PC-3 (cell line): ENCODE measurements around the gene MRPL48. TPM values are rescaled to one million over a fixed set of nuclear protein-coding genes. Genes with fewer than 3 reads are reported as not detected.

ENCODE experiments used
- ATAC-seq: fragments of 200-7000 bp; cut with Tn5 transposase; 2 replicates; pipeline ENCODE4 v1.9.1; 2020; ENCODE audit warnings: mild to moderate bottlenecking, moderate library complexity
- BruUV-seq: library from RNA; stranded (reverse); fragments of 400-500 nt; replicated peaks from 2 replicates; lab custom pipeline; 2021; lab: Mats Ljungman, UMichigan
- CTCF ChIA-PET: fragments of 300-600 bp; sonication (Branson Sonifier 250); formaldehyde crosslinking; loops from one replicate; lab custom pipeline; 2022; ENCODE audit warnings: antibody characterized with exemption; lab: Charles Lee
- POLR2A ChIA-PET: fragments of 300-600 bp; sonication (Branson Sonifier 250); formaldehyde crosslinking; loops from one replicate; lab custom pipeline; 2022; ENCODE audit warnings: antibody characterized with exemption; ENCODE audit not compliant: unreplicated experiment; lab: Charles Lee
- DNase-seq: peaks from one replicate; pipeline ENCODE4 v3.0.0-alpha.2; 2015
- H2AFZ ChIP-seq: fragments of 300-600 bp; sonication (generic); 2 replicates; pipeline ENCODE4 v1.6.0; 2016; ENCODE audit warnings: antibody characterized with exemption, low read length
- H3F3A ChIP-seq: fragments of 300-600 bp; sonication (generic); one replicate; pipeline ENCODE4 v1.6.0; 2017; ENCODE audit warnings: antibody characterized with exemption, low read length, control low read depth, mild to moderate bottlenecking; ENCODE audit not compliant: unreplicated experiment
- H3K27ac ChIP-seq: fragments of 300-600 bp; sonication (generic); 2 replicates; pipeline ENCODE4 v1.5.1; 2016; ENCODE audit warnings: mild to moderate bottlenecking, low read length
- H3K27me3 ChIP-seq: fragments of 300-600 bp; sonication (generic); 2 replicates; pipeline ENCODE4 v1.6.1; 2016; ENCODE audit warnings: low read length, mixed read lengths
- H3K36me3 ChIP-seq: fragments of 300-600 bp; sonication (generic); 2 replicates; pipeline ENCODE4 v1.6.1; 2016; ENCODE audit warnings: low read depth, mixed run types, low read length, mixed read lengths
- H3K4me1 ChIP-seq: fragments of 300-600 bp; sonication (generic); 2 replicates; pipeline ENCODE4 v1.5.1; 2016; ENCODE audit warnings: low read length; ENCODE audit not compliant: insufficient read depth
- H3K4me2 ChIP-seq: fragments of 300-600 bp; sonication (generic); 2 replicates; pipeline ENCODE4 v1.6.0; 2016; ENCODE audit warnings: low read length
- H3K4me3 ChIP-seq: fragments of 300-600 bp; sonication (generic); 2 replicates; pipeline ENCODE4 v1.5.1; 2016; ENCODE audit warnings: mild to moderate bottlenecking, low read length, mixed read lengths
- H3K79me2 ChIP-seq: fragments of 300-600 bp; sonication (generic); 2 replicates; pipeline ENCODE4 v1.6.1; 2017; ENCODE audit warnings: low read length, mixed read lengths
- H3K9ac ChIP-seq: fragments of 300-600 bp; sonication (generic); 2 replicates; pipeline ENCODE4 v1.6.0; 2016; ENCODE audit warnings: mild to moderate bottlenecking, low read length
- H3K9me2 ChIP-seq: fragments of 300-600 bp; sonication (generic); replicated peaks from 2 replicates; pipeline ENCODE4 v1.6.1; 2016; ENCODE audit warnings: mixed run types, low read length, mixed read lengths
- H3K9me3 ChIP-seq: fragments of 300-600 bp; sonication (generic); 2 replicates; pipeline ENCODE4 v1.6.1; 2016; ENCODE audit warnings: low read length, mixed read lengths
- H4K20me1 ChIP-seq: fragments of 300-600 bp; sonication (generic); 2 replicates; pipeline ENCODE4 v1.6.1; 2016; ENCODE audit warnings: low read length, mixed read lengths
- CTCF ChIP-seq: fragments of 300-600 bp; sonication (generic); conservative IDR thresholded peaks from 2 replicates; pipeline ENCODE4 v1.5.1; 2017; ENCODE audit warnings: antibody characterized with exemption, low read depth, mild to moderate bottlenecking, low read length
- EZH2 ChIP-seq: fragments of 300-600 bp; sonication (generic); IDR thresholded peaks from one replicate; pipeline ENCODE4 v1.6.1; 2017; ENCODE audit warnings: antibody characterized with exemption, mild to moderate bottlenecking, low read length; ENCODE audit not compliant: unreplicated experiment
- EZH2phosphoT487 ChIP-seq: fragments of 300-600 bp; sonication (generic); IDR thresholded peaks from 2 replicates; pipeline ENCODE4 v1.6.1; 2018; ENCODE audit warnings: mild to moderate bottlenecking, antibody characterized with exemption, low read length, borderline replicate concordance
- intact Hi-C: fragments of 100-400 bp; cut with micrococcal nuclease; formaldehyde crosslinking; loops from 2 replicates; pipeline ENCODE4 v1.9.0; 2023
- total RNA-seq: library from RNA; depleted of rRNA; stranded (reverse); fragments of >200 nt; gene quantifications from 2 replicates; pipeline ENCODE4 v1.2.3, GENCODE V29; 2014

Gene MRPL48
- total RNA-seq, 1 experiment from 2014 or later = 80.8 TPM

- Histone ChIP-seq H3K9me3 (no peaks in the 10 kb centered on the region), H3K36me3 (no peaks in the 10 kb centered on the region), H3K9me2 (no peaks in the 10 kb centered on the region), H3K4me2 (no peak overlapping the region), H3K27ac (no peak overlapping the region), H3K4me1 (no peaks in the 10 kb centered on the region), H3K9ac (no peak overlapping the region), H3K27me3 (no peaks in the 10 kb centered on the region), H3F3A (no peaks in the 10 kb centered on the region), H3K79me2 (peaks cover 93% of the 10 kb centered on the region), H2AFZ (no peak overlapping the region), H3K4me3 (no peak overlapping the region), H4K20me1 (0 out of 2 replicates have a peak, but pooled peaks cover 7% of the 10 kb centered on the region)
- POLR2A ChIA-PET = no interaction called here
- TF ChIP-seq EZH2phosphoT487 = no peak
- TF ChIP-seq EZH2 = no peak
- no peak for TF ChIP-seq CTCF
- no peak for ATAC-seq
- CTCF ChIA-PET = no interaction called here
- intact Hi-C loops = no loop called here
- DNase-seq = no peak
- BruUV-seq = no TSS peak
These were observed 41.0 kb upstream of the MRPL48 start for GRCh38 chr11:73746701-73747100.

- no peak overlapping the region for H3K4me2 ChIP-seq
- TF ChIP-seq EZH2phosphoT487 (no peak), CTCF (no peak), EZH2 (no peak)
- BruUV-seq = no TSS peak
- ATAC-seq (no peak), DNase-seq (no peak)
- no peak overlapping the region for H3K9ac ChIP-seq
- H2AFZ ChIP-seq = no peak overlapping the region
- no peaks in the 10 kb centered on the region for H3K9me2 ChIP-seq
- no peaks in the 10 kb centered on the region for H3K4me1 ChIP-seq
- peaks cover 95% of the 10 kb centered on the region for H3K79me2 ChIP-seq
- H3K27me3 ChIP-seq = no peaks in the 10 kb centered on the region
- H3K4me3 ChIP-seq = no peak overlapping the region
- 0 out of 2 replicates have a peak, but pooled peaks cover 7% of the 10 kb centered on the region for H4K20me1 ChIP-seq
- H3K9me3 ChIP-seq = no peaks in the 10 kb centered on the region
- intact Hi-C loops = no loop called here
- CTCF ChIA-PET = no interaction called here
- no peaks in the 10 kb centered on the region for H3K36me3 ChIP-seq
- POLR2A ChIA-PET = no interaction called here
- H3F3A ChIP-seq = no peaks in the 10 kb centered on the region
- no peak overlapping the region for H3K27ac ChIP-seq
These were observed 39.9 kb upstream of the MRPL48 start for GRCh38 chr11:73747762-73748161.

GRCh38 chr11:73748300-73748699 lies 39.4 kb upstream of the MRPL48 start:
- TF ChIP-seq EZH2 (no peak), EZH2phosphoT487 (no peak), CTCF (no peak)
- Histone ChIP-seq H3K9ac (no peak overlapping the region), H3K9me3 (no peaks in the 10 kb centered on the region), H3K79me2 (peaks cover 94% of the 10 kb centered on the region), H3K4me3 (no peak overlapping the region), H3K27ac (no peak overlapping the region), H4K20me1 (0 out of 2 replicates have a peak, but pooled peaks cover 7% of the 10 kb centered on the region), H3K4me1 (no peaks in the 10 kb centered on the region), H3K9me2 (no peaks in the 10 kb centered on the region), H3K4me2 (no peak overlapping the region), H3F3A (no peaks in the 10 kb centered on the region), H2AFZ (no peak overlapping the region), H3K27me3 (no peaks in the 10 kb centered on the region), H3K36me3 (no peaks in the 10 kb centered on the region)
- BruUV-seq = no TSS peak
- ATAC-seq (no peak), DNase-seq (no peak)
- ChIA-PET POLR2A (no interaction called here), CTCF (no interaction called here)
- intact Hi-C loops = no loop called here
